Skin epidermis (tissue), 12 donors: ENCODE measurements around the gene CCHCR1.

Experiments
- H3K27ac ChIP-seq, 21 experiments: fragments of 200-600 bp; sonication (generic) in 11 of 21; one replicate each; pipeline ENCODE4 v1.5.0; 2020; ENCODE audit warnings: mild to moderate bottlenecking in 3 of 21, inconsistent platforms in 2 of 21, moderate library complexity in 2 of 21
- H3K4me3 ChIP-seq, 7 experiments: fragments of 200-600 bp; sonication (generic) in 2 of 7; one replicate each; pipeline ENCODE4 v1.5.0; 2020; ENCODE audit warnings: inconsistent platforms in 2 of 7, mild to moderate bottlenecking in 2 of 7, moderate library complexity in 1 of 7

The CCHCR1 gene

GRCh38 chr6:31115941-31116560 lies 41.6 kb downstream of the CCHCR1 start:
- Histone ChIP-seq H3K4me3 (no peak overlapping the region), H3K27ac (peak overlapping the region in 11 of 21 experiments; percentile 2 to 91 (median 83))

DNA sequence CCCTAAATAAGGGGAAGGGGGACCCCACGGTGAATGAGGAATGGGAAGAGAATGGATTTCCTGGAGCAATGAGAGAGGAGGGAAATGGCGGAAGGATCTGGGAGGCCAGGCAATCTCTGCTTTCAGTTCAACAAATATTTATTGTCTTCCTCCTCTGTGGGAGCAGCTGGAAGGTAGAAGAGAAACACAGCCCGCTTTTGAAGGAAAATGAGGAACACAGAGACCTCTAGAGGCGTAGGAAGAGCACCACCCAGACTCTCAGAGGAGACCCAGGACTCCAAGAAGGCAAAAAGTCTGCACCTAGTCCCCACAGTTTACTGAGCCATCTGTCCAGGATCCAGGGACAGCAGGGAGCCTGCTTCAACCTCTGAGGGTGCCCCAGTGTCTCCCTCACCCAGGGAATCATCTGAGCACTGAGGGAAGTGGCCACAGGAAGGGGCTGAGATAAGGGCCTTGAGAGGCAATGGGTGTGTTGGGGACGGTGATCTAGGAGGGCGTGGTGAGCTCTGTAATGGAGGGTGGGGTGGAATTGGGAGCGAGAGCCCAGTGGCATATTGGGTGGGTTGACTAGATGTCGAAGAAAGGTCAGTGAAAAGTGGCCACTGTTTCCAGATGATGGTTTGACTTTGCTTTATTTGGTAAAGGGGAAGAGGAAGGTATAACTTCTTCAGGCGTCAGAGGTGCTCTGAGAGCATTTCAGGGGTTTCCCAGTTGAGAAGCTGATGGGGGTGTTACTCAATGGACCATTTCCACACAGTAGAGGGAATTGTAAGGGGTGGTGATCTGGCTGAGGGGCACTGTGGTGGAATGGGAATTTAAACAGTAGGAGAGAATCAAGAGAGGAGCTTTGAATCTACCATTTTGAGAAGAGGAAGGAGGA lies 42.4 kb downstream of the CCHCR1 start:
- Histone ChIP-seq H3K4me3 (peak overlapping the region in 6 of 7 experiments; percentile 8 to 17 (median 16)), H3K27ac (peak overlapping the region in 20 of 21 experiments; percentile 31 to 91 (median 81))

DNA sequence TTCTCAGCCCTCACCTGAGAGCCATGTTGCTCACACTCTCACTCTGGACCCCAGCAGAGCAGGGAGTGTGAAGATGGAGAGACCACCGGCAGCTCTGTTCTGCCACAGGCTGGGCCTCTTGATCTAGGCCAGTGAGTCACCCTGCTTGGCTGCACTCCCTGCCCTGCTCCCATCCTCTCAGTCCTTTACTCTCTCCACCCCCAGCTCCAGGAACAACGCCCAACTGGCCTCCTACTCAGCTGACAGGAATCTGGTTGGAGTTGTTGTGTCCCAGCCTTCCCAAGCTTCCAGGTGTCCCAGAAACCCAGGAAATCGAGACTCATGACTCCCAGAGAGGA lies 43.1 kb downstream of the CCHCR1 start, which contains the start of gene PSORS1C1:
Gene PSORS1C1 (plus strand): TSS at position 260 of the 338 bp plus-strand sequence. CDS start 14,833 bp downstream, outside the sequence.
- peak within 1 kb of the TSS in 6 of 7 experiments; percentile 8 to 17 (median 16) for H3K4me3 ChIP-seq

GRCh38 chr6:31113861-31114540 lies 43.6 kb downstream of the CCHCR1 start:
- H3K4me3 ChIP-seq = no peak overlapping the region
- H3K27ac ChIP-seq = peak overlapping the region in 19 of 21 experiments; percentile 63 to 91 (median 81)

More for the DNA sequence above, 43.1 kb downstream of the CCHCR1 start, which contains the start of gene PSORS1C1:
- H3K27ac ChIP-seq = peak within 1 kb of the TSS in 20 of 21 experiments; percentile 31 to 91 (median 81)

GRCh38 chr6:31112478-31112877 lies 45.1 kb downstream of the CCHCR1 start, which contains the start of gene C6orf15:
TSS of gene C6orf15 (minus strand) at chr6:31112575. CDS start at chr6:31112555, 20 bp downstream.
- Histone ChIP-seq H3K4me3 (no peak within 1 kb of the TSS), H3K27ac (peak within 1 kb of the TSS in 9 of 21 experiments; percentile 10 to 89 (median 77))

DNA sequence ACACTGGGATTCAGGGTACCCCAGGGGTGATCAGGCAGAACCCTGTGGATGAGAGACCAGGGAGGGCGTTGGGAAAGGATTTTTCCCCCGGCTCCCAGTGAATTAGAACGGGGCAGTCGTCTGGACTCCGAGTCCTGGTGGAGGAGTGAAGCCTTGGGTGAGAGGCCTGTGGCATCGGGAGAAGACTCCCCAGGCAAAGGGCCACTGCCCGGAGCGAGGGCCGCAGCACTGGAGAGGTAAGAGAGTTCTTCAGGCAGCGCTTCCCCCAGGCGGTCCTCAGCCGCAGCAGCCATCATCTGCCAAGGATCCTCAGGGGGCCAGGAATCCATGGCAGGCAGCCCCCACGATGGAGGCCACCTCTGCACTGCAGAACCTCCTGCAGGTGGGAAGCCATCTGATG lies 45.9 kb downstream of the CCHCR1 start:
- Histone ChIP-seq H3K27ac (no peak overlapping the region), H3K4me3 (no peak overlapping the region)

GRCh38 chr6:31110825-31111582 lies 46.6 kb downstream of the CCHCR1 start:
- H3K27ac ChIP-seq = no peak overlapping the region

DNA sequence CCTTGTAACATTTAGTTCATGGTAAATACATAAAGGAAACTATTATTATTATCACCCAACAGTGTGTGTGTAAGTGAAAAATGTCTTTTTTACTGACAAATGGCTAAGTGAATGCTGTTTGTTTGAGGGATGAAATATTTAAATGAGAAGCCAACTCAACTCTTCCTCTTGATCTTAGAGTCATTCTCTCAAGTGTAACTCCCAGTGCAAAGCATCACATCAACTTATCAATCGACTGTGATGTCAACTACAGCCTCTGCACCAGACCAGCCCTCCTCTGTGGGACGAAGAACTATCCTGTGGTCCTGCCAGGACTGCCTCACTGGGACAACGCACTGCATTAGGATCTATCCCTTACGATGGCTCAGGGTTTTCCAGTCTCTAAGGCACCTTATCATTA lies 50.5 kb downstream of the CCHCR1 start:
- Histone ChIP-seq H3K4me3 (no peak overlapping the region), H3K27ac (no peak overlapping the region)

More at GRCh38 chr6:31110825-31111582, 46.6 kb downstream of the CCHCR1 start:
- no peak overlapping the region for H3K4me3 ChIP-seq

GRCh38 chr6:31103136-31103535 lies 54.5 kb downstream of the CCHCR1 start:
- no peak overlapping the region for H3K4me3 ChIP-seq
- H3K27ac ChIP-seq = no peak overlapping the region

- Histone ChIP-seq H3K27ac (no peak overlapping the region), H3K4me3 (no peak overlapping the region)
Observed at GRCh38 chr6:31098449-31098938, 59.1 kb downstream of the CCHCR1 start.

- Histone ChIP-seq H3K27ac (no peak overlapping the region), H3K4me3 (no peak overlapping the region)
Observed at GRCh38 chr6:31096656-31097055, 60.9 kb downstream of the CCHCR1 start.

DNA sequence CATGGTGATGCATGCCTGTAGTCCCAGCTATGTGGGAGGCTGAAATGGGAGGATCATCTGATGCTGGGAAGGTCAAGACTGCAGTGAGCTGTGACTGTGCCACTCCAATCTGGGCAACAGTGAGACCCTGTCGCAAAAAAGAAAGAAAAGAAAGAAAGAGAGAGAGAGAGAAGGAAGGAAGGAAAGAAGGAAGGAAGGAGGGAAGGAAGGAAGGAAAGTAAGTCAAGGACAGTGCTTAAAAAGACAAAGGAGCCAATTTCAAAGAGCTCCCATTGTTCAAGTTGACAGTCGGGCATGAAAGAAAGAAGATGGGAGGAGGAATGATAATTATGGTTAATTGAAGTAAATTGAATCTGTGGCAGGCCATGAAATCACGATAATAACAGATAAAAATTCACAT lies 61.4 kb downstream of the CCHCR1 start:
- no peak overlapping the region for H3K4me3 ChIP-seq

GRCh38 chr6:31094389-31094881 lies 63.2 kb downstream of the CCHCR1 start:
- Histone ChIP-seq H3K27ac (peak overlapping the region in 17 of 21 experiments; percentile 2 to 92 (median 55)), H3K4me3 (no peak overlapping the region)

More for the DNA sequence above, 61.4 kb downstream of the CCHCR1 start:
- no peak overlapping the region for H3K27ac ChIP-seq

- H3K4me3 ChIP-seq = no peak overlapping the region
- H3K27ac ChIP-seq = peak overlapping the region in 1 of 21 experiments; percentile 87
Observed at GRCh38 chr6:31092769-31093505, 64.7 kb downstream of the CCHCR1 start.
